ENCODE results near the gene PLEKHN1.
"Not testable (repeated sequence)": the region's sequence is repeated elsewhere in the genome, so short reads cannot be mapped to it uniquely, and the experiment has no call there.

PLEKHN1 gene

DNA sequence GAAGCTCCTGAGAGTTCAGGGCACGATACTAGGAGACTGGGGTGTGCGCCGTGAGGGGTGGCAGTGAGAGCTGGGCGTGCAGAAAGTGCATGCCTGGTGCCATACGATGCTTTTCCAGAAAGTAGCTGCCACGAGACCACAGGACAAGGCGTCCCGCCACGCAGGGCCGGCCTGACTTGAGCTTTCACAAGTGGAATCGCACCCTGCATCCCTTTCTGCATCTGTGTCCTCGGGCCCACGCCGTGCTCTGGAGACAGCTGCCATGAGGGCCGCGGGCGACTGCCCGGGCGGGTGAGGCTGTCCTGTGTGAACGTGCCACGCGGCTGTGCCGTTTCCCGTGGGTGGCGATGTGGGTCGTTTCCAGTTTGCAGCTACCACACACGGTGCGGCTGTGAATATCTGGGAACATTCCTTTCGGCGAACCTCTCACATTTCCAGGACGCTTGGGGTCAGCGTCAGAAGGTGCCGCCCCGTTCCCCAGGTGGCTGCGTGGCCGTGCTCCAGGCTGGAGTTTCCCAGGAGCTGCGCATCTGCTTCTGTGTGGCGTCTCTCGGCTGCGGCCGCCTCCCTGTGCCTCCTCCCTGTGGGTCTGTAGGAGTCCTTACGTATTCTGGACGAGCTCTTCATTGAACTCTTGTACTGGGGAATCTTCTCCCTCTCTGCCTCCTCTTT, 16.6 kb downstream of the PLEKHN1 start:
- Histone ChIP-seq H3K9me3 (ENCODE audit: control insufficient read depth, low read depth, low read length) (no peaks in the 10 kb centered on the region), H3K36me3 (ENCODE audit: control insufficient read depth, low read depth, low read length) (no peaks in the 10 kb centered on the region), H3K4me1 (ENCODE audit: control insufficient read depth, low read depth, low read length) (no peaks in the 10 kb centered on the region), H3K27me3 (ENCODE audit: control insufficient read depth, insufficient read depth, low read length) (peaks cover 60% of the 10 kb centered on the region), H3K9ac (ENCODE audit: low read length) (no peak overlapping the region), H3K4me3 (ENCODE audit: low read length) (no peak overlapping the region), H3K27ac (ENCODE audit: low read length) (no peak overlapping the region)

DNA sequence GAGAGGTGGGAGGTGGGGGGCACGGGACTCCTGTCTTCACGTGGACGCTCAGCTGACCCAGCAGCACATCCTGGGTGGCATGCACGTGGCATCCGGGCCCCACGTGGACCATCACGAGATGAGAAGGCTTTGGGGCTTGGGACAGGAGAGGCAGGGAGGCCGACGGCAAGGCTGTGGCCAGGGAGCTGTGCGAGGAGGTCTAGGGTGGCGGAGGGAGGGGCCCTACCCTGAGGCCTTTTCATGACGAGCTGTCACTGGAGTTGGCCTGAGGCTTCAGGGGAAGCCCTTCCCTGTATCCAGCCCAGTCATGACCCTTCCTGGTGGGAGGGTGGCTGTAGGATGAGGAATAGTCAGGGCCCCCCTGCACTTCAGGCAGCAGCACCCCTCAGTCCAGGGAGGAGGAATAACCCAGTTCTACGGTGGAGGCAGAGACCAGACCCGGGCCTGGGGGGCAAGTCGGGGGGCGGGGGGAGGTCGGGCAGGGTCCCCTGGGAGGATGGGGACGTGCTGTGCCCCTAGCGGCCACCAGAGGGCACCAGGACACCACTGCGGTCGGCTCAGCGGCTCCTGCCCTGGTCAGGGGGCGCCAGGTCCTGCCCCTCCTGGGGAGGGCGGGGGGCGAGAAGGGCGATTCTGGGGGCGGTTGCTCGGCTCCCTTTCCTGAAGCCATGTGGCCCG, 17.7 kb downstream of the PLEKHN1 start:
- no peak overlapping the region for H3K4me3 ChIP-seq (ENCODE audit: low read length)
- H3K9ac ChIP-seq (ENCODE audit: low read length) = no peak overlapping the region
- H3K27me3 ChIP-seq (ENCODE audit: control insufficient read depth, insufficient read depth, low read length) = peaks cover 71% of the 10 kb centered on the region
- no peak overlapping the region for H3K27ac ChIP-seq (ENCODE audit: low read length)
- H3K9me3 ChIP-seq (ENCODE audit: control insufficient read depth, low read depth, low read length) = no peaks in the 10 kb centered on the region
- H3K36me3 ChIP-seq (ENCODE audit: control insufficient read depth, low read depth, low read length) = no peaks in the 10 kb centered on the region
- no peaks in the 10 kb centered on the region for H3K4me1 ChIP-seq (ENCODE audit: control insufficient read depth, low read depth, low read length)

DNA sequence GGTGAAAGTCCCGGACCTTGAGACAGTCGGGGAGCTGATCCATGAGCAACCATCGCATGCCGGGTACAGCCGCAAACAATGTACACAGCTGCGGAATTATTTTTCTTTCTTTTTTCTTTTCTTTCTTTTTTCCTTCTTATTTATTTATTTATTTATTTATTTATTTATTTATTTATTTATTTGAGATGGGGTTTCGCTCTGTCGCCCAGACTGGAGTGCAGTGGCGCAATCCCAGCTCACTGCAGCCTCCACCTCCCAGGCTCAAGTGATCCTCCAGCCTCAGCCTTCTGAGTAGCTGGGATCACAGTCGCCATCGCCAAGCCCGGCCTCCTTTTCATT, 18.2 kb downstream of the PLEKHN1 start:
- Histone ChIP-seq H3K27ac (ENCODE audit: low read length) (no peak overlapping the region), H3K9ac (ENCODE audit: low read length) (no peak overlapping the region), H3K36me3 (ENCODE audit: control insufficient read depth, low read depth, low read length) (no peaks in the 10 kb centered on the region), H3K27me3 (ENCODE audit: control insufficient read depth, insufficient read depth, low read length) (peaks cover 76% of the 10 kb centered on the region), H3K4me1 (ENCODE audit: control insufficient read depth, low read depth, low read length) (no peaks in the 10 kb centered on the region), H3K9me3 (ENCODE audit: control insufficient read depth, low read depth, low read length) (no peaks in the 10 kb centered on the region), H3K4me3 (ENCODE audit: low read length) (no peak overlapping the region)

DNA sequence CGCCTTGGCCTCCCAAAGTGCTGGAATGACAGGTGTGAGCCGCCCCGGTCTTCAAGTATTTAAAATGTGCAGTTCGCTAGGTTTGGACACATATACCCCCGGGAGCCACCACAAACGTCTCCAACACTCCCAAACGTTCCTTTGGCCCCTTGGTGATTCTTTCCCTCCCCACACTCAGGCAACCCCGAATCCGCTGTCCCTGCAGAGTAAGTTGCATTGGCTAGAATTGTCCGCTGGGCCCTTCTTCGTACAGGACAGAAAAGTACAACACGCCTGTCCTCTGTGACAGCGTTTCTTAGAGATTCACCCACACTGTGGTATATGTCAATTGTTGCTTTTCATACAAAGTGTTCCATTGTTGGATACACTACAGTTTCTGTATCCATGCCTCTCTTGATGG, 18.8 kb downstream of the PLEKHN1 start:
- no peaks in the 10 kb centered on the region for H3K36me3 ChIP-seq (ENCODE audit: control insufficient read depth, low read depth, low read length)
- no peak overlapping the region for H3K27ac ChIP-seq (ENCODE audit: low read length)
- no peaks in the 10 kb centered on the region for H3K4me1 ChIP-seq (ENCODE audit: control insufficient read depth, low read depth, low read length)
- H3K9me3 ChIP-seq (ENCODE audit: control insufficient read depth, low read depth, low read length) = no peaks in the 10 kb centered on the region
- H3K4me3 ChIP-seq (ENCODE audit: low read length) = no peak overlapping the region
- no peak overlapping the region for H3K9ac ChIP-seq (ENCODE audit: low read length)
- H3K27me3 ChIP-seq (ENCODE audit: control insufficient read depth, insufficient read depth, low read length) = peaks cover 76% of the 10 kb centered on the region

DNA sequence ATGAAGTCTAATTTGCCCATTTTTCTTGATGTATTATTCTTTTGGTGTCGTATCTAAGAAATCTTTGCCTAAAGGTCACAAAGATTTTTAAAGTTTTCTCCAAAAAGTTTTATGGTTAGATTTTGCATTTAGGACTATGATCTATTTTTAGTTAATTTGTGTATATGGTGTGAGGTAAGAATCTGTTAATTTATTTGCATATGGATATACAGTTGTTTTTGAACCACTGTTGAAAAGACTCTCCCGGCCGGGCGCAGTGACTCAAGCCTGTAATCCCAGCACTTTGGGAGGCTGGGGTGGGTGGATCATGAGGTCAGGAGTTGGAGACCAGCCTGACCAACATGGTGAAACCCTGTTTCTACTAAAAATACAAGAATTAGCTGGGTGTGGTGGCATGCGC, 21.8 kb downstream of the PLEKHN1 start:
- H3K9me3 ChIP-seq (ENCODE audit: control insufficient read depth, low read depth, low read length); H3K4me3 ChIP-seq (ENCODE audit: low read length); H3K4me1 ChIP-seq (ENCODE audit: control insufficient read depth, low read depth, low read length); H3K9ac ChIP-seq (ENCODE audit: low read length); H3K27ac ChIP-seq (ENCODE audit: low read length); H3K36me3 ChIP-seq (ENCODE audit: control insufficient read depth, low read depth, low read length): not testable (repeated sequence)
- peaks cover 88% of the 10 kb centered on the region for H3K27me3 ChIP-seq (ENCODE audit: control insufficient read depth, insufficient read depth, low read length)

DNA sequence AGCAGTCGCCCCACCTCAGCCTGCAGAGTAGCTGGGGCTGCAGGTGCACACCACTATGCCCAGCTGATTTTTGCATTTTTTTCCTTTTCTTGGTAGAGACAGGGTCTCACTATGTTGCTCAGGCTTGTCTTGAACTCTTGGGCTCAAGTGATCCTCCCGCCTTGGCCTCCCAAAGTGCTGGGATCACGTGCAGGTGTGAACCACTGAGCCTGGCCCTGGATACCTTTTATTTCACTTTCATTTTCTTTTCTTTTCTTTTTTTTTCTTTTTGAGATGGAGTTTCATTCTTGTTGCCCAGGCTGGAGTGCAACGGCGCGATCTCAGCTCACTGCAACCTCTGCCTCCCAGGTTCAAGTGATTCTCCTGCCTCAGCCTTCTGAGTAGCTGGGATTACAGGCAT, 25.0 kb downstream of the PLEKHN1 start:
- H3K27me3 ChIP-seq (ENCODE audit: control insufficient read depth, insufficient read depth, low read length) = peaks cover 93% of the 10 kb centered on the region
- not testable (repeated sequence) for H3K27ac ChIP-seq (ENCODE audit: low read length); H3K9me3 ChIP-seq (ENCODE audit: control insufficient read depth, low read depth, low read length); H3K36me3 ChIP-seq (ENCODE audit: control insufficient read depth, low read depth, low read length); H3K4me1 ChIP-seq (ENCODE audit: control insufficient read depth, low read depth, low read length); H3K9ac ChIP-seq (ENCODE audit: low read length); H3K4me3 ChIP-seq (ENCODE audit: low read length)

DNA sequence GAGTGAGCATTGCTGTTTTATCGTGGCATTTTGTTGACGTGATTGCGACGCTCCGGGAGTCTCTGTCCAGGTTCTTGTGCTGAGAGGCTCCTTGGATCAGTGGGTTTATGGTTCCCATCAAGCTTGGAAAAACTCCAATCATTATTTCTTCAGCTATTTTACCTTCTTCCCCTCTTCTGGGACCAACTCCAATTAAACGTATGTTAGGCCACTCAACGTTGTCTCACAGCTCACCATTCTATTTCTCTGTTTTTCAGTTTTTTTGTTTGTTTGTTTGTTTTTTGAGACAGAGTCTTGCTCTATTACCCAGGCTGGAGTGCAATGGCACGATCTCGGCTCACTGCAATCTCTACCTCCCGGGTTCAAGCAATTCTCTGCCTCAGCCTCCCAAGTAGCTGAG, 25.6 kb downstream of the PLEKHN1 start:
- Histone ChIP-seq H3K9me3 (ENCODE audit: control insufficient read depth, low read depth, low read length) (no peaks in the 10 kb centered on the region), H3K36me3 (ENCODE audit: control insufficient read depth, low read depth, low read length) (no peaks in the 10 kb centered on the region), H3K4me3 (ENCODE audit: low read length) (no peak overlapping the region), H3K9ac (ENCODE audit: low read length) (no peak overlapping the region), H3K27ac (ENCODE audit: low read length) (no peak overlapping the region), H3K27me3 (ENCODE audit: control insufficient read depth, insufficient read depth, low read length) (peaks cover 94% of the 10 kb centered on the region), H3K4me1 (ENCODE audit: control insufficient read depth, low read depth, low read length) (no peaks in the 10 kb centered on the region)

DNA sequence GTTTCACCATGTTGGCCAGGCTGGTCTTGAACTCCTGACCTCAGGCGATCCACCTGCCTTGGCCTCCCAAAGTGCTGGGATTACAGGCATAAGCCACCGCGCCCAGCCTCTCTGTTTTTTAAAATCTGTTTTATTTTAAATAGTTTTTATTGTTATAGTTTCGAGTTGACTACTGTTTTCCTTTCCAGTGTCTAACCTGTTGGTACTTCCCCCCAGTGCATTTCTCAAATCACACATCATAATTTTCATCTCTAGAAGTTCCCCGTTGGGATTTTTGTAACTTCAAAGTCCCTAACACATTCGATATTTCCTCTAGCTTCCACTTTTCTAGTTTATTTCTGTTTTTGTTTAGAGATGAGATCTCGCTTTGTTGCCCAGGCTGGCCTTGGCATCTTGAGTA, 26.1 kb downstream of the PLEKHN1 start:
- Histone ChIP-seq H3K4me3 (ENCODE audit: low read length) (no peak overlapping the region), H3K9ac (ENCODE audit: low read length) (no peak overlapping the region), H3K9me3 (ENCODE audit: control insufficient read depth, low read depth, low read length) (no peaks in the 10 kb centered on the region), H3K36me3 (ENCODE audit: control insufficient read depth, low read depth, low read length) (no peaks in the 10 kb centered on the region), H3K4me1 (ENCODE audit: control insufficient read depth, low read depth, low read length) (no peaks in the 10 kb centered on the region), H3K27ac (ENCODE audit: low read length) (no peak overlapping the region), H3K27me3 (ENCODE audit: control insufficient read depth, insufficient read depth, low read length) (peaks cover 97% of the 10 kb centered on the region)

DNA sequence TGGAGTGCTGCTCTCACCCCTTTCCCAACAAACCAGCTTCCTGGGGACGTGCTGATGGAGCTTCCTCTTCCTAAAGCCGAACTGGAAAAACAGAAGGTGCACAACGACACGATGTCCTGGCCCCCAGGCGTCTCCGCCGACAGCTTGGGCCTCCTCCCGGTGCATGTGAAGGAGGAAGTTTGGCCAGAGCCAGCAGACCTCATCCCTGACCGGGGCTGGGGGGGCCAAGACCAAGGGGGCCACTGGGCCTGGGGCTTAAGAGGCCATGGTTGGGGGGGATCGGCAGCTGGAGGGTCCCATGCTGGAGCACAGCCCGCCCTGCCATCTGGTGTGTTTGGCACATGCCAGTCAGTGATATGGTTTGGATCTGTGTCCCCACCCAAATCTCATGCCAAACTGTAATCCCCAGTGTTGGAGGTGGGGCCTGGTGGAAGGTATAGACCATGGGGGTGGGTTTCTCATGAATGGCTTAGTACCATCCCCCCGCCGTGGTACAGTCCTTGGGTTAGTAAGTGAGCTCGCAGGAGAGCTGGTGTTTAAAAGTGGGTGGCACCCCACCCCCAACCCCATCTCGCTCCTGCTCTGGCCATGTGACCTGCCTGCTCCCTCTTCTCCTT, 27.2 kb downstream of the PLEKHN1 start:
- no peak overlapping the region for H3K9ac ChIP-seq (ENCODE audit: low read length)
- H3K36me3 ChIP-seq (ENCODE audit: control insufficient read depth, low read depth, low read length) = no peaks in the 10 kb centered on the region
- H3K27me3 ChIP-seq (ENCODE audit: control insufficient read depth, insufficient read depth, low read length) = peaks cover 97% of the 10 kb centered on the region
- no peaks in the 10 kb centered on the region for H3K9me3 ChIP-seq (ENCODE audit: control insufficient read depth, low read depth, low read length)
- no peaks in the 10 kb centered on the region for H3K4me1 ChIP-seq (ENCODE audit: control insufficient read depth, low read depth, low read length)
- H3K27ac ChIP-seq (ENCODE audit: low read length) = no peak overlapping the region
- H3K4me3 ChIP-seq (ENCODE audit: low read length) = no peak overlapping the region

DNA sequence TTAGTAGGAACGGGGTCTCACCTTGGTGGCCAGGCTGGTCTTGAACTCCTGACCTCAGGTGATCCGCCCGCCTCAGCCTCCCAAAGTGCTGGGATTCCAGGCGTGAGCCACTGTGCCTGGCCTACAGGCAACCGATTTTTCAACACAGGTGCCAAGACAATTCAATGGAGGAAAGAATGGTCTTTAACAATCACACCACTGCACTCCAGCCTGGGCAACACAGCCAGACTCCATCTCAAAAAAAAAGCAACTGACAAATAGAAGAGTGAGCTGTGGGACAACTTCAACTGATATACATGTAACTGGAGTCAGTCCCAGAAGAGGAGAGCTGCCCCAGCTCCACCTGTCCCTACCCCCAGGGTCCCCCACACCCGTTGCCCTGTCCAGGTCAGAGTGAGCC, 28.3 kb downstream of the PLEKHN1 start:
- H3K27me3 ChIP-seq (ENCODE audit: control insufficient read depth, insufficient read depth, low read length) = peaks cover 97% of the 10 kb centered on the region
- H3K4me1 ChIP-seq (ENCODE audit: control insufficient read depth, low read depth, low read length); H3K27ac ChIP-seq (ENCODE audit: low read length); H3K9me3 ChIP-seq (ENCODE audit: control insufficient read depth, low read depth, low read length); H3K36me3 ChIP-seq (ENCODE audit: control insufficient read depth, low read depth, low read length); H3K4me3 ChIP-seq (ENCODE audit: low read length); H3K9ac ChIP-seq (ENCODE audit: low read length): not testable (repeated sequence)

DNA sequence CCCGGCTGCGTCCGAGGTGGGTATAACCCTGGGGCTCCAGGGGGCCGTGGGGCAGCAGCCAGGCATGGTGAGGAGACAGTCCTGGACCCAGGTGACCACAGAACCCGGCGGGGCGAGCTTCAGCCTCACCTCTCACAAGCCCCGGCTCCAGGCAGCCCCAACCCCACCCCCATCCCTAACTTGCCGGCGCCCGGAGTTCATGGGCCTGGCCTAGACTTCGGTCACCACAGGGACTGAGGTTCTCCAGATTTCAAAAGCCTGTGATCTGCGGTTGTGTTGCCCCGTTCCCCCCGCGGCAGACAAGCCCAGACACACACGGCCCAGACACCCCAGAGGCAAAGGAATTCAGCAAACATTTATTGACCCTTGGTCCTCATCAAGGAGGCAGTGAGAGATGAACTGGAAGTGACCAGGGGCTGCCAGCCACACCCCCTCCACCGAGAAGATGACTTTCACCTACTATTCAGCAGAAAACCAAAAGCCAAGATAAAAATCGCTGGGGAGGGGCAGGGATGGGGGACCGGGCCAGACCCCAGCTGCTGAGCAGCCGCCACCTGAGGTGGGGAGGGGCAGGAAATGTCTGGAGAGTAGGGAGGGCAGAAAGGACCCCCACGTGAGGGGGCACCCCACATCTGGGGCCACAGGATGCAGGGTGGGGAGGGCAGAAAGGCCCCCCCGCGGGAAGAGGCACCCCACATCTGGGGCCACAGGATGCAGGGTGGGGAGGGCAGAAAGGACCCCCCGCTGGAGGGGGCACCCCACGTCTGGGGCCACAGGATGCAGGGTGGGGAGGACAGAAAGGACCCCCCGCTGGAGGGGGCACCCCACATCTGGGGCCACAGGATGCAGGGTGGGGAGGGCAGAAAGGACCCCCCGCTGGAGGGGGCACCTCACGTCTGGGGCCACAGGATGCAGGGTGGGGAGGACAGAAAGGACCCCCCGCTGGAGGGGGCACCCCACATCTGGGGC, 29.7 kb downstream of the PLEKHN1 start:
- Histone ChIP-seq H3K9me3 (ENCODE audit: control insufficient read depth, low read depth, low read length) (no peaks in the 10 kb centered on the region), H3K9ac (ENCODE audit: low read length) (no peak overlapping the region), H3K4me1 (ENCODE audit: control insufficient read depth, low read depth, low read length) (no peaks in the 10 kb centered on the region), H3K27ac (ENCODE audit: low read length) (no peak overlapping the region), H3K36me3 (ENCODE audit: control insufficient read depth, low read depth, low read length) (no peaks in the 10 kb centered on the region), H3K4me3 (ENCODE audit: low read length) (no peak overlapping the region), H3K27me3 (ENCODE audit: control insufficient read depth, insufficient read depth, low read length) (peaks cover 98% of the 10 kb centered on the region)
